Left ventricle myocardium inferior (tissue), 1 donor: ENCODE results near the gene COPZ1. TPM values are rescaled to one million over a fixed set of nuclear protein-coding genes. Genes with fewer than 3 reads are reported as not detected.
"Not testable (repeated sequence)": the region's sequence is repeated elsewhere in the genome, so short reads cannot be mapped to it uniquely, and the experiment has no call there.

Source experiments
- DNase-seq: peaks from one replicate; pipeline ENCODE4 v3.0.0-alpha.2; 2020
- H3K27ac ChIP-seq: fragments of 200-600 bp; replicated peaks from 2 replicates; pipeline ENCODE4 v1.8.0; 2021
- H3K27me3 ChIP-seq: fragments of 200-600 bp; 2 replicates; pipeline ENCODE4 v1.8.0; 2021; ENCODE audit warnings: low read depth
- H3K36me3 ChIP-seq: fragments of 200-600 bp; 2 replicates; pipeline ENCODE4 v1.8.0; 2021
- H3K4me1 ChIP-seq: fragments of 200-600 bp; 2 replicates; pipeline ENCODE4 v1.8.0; 2021
- H3K4me3 ChIP-seq: fragments of 200-600 bp; 2 replicates; pipeline ENCODE4 v1.8.0; 2021; ENCODE audit warnings: mild to moderate bottlenecking, moderate library complexity
- H3K9me3 ChIP-seq: fragments of 200-600 bp; replicated peaks from 2 replicates; pipeline ENCODE4 v1.8.0; 2021
- intact Hi-C: fragments of 100-400 bp; cut with micrococcal nuclease; formaldehyde crosslinking; loops from one replicate; pipeline ENCODE4 v1.11.0; 2022
- total RNA-seq: library from RNA; stranded (reverse); fragmentation: NEBNext Ultra II Directional; extraction: Animal tissue kit (Norgen Biotek cat#: 25700); gene quantifications from one replicate; pipeline ENCODE4 v1.2.1, GENCODE V29; 2021
- TF ChIP-seq, protein P1 (sequence below): fragments of 200-600 bp; IDR thresholded peaks from 2 replicates; pipeline ENCODE4 v1.8.0; 2021; ENCODE audit warnings: antibody characterized with exemption, mild to moderate bottlenecking, borderline replicate concordance
- donor health status: DM: no; HTN: yes; CAD: no; lungs with severe emphysema.

The COPZ1 gene
- total RNA-seq, 1 donor from 2014 or later: 110 TPM

DNA sequence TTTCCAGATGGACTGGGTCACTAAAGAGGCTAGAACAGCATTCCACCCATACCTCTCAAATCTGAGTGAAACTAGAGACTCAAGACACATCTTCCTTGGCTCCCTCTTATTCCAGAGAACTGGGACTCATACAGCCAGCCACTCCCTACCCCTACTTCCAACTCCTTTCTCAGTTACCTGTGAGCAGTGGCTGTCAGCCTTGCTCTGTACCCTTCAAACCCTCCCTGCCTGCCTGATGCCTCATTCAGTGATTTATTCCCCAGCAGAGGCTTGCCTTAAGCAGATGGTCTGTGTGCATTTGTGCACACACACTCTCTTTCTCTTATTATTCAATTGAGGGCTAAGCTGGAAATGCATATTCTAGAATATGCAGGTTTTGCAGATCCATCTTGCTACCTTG lies 24.7 kb downstream of the COPZ1 start:
- DNase-seq: no peak
- Histone ChIP-seq H3K27me3 (no peaks in the 10 kb centered on the region), H3K36me3 (peaks cover 68% of the 10 kb centered on the region), H3K4me3 (no peak overlapping the region), H3K9me3 (no peaks in the 10 kb centered on the region), H3K4me1 (peaks cover 35% of the 10 kb centered on the region), H3K27ac (no peak overlapping the region)
- TF ChIP-seq, protein P1, sequence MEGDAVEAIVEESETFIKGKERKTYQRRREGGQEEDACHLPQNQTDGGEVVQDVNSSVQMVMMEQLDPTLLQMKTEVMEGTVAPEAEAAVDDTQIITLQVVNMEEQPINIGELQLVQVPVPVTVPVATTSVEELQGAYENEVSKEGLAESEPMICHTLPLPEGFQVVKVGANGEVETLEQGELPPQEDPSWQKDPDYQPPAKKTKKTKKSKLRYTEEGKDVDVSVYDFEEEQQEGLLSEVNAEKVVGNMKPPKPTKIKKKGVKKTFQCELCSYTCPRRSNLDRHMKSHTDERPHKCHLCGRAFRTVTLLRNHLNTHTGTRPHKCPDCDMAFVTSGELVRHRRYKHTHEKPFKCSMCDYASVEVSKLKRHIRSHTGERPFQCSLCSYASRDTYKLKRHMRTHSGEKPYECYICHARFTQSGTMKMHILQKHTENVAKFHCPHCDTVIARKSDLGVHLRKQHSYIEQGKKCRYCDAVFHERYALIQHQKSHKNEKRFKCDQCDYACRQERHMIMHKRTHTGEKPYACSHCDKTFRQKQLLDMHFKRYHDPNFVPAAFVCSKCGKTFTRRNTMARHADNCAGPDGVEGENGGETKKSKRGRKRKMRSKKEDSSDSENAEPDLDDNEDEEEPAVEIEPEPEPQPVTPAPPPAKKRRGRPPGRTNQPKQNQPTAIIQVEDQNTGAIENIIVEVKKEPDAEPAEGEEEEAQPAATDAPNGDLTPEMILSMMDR: no peak
- intact Hi-C loops: no loop called here

DNA sequence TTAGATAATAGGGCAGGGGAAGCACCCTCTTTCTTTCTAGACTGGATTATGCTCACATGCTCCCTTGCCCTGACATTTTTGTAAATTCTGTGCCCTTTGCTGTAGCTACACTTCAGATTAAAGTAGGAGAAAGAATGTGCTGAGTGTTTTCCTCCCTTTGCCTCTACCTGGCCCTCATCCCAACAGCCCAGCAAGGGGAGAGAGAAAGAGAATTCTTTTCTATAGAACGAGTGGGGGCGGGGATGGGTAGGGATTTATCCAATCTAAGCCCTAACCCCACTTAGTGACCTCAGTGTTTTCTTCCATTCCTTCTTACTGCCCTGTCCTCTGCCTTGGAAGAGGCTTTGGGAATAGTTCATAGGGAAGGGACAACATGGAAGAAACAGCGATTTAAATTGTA lies 25.8 kb downstream of the COPZ1 start:
- Histone ChIP-seq H3K4me1 (peaks cover 35% of the 10 kb centered on the region), H3K27me3 (no peaks in the 10 kb centered on the region), H3K9me3 (no peaks in the 10 kb centered on the region), H3K4me3 (no peak overlapping the region), H3K36me3 (peaks cover 57% of the 10 kb centered on the region), H3K27ac (peak overlapping the region; percentile 70)
- intact Hi-C loops: no loop called here
- TF ChIP-seq, protein P1: no peak
- DNase-seq: no peak

DNA sequence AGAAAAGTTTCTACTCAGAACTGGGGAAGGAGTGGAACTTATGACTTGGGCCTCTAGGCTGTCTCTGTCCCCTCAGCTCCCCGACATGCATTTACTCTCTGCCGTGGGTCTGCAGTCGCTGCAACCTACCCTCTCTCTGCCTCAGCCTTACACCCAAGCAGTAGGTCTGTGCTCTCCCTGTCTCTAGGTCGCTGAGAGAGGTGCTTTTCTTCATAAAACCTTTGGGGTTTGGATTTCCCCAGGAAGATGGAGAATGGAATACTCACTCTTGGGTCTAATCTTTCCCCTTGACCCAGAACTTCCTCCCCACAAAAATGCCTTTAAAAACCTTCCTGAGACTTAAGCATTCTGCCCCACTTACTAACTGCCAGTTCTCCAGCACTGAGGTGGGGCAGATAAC lies 26.4 kb downstream of the COPZ1 start:
- no peak overlapping the region for H3K4me3 ChIP-seq
- intact Hi-C loops: no loop called here
- peaks cover 51% of the 10 kb centered on the region for H3K36me3 ChIP-seq

DNA sequence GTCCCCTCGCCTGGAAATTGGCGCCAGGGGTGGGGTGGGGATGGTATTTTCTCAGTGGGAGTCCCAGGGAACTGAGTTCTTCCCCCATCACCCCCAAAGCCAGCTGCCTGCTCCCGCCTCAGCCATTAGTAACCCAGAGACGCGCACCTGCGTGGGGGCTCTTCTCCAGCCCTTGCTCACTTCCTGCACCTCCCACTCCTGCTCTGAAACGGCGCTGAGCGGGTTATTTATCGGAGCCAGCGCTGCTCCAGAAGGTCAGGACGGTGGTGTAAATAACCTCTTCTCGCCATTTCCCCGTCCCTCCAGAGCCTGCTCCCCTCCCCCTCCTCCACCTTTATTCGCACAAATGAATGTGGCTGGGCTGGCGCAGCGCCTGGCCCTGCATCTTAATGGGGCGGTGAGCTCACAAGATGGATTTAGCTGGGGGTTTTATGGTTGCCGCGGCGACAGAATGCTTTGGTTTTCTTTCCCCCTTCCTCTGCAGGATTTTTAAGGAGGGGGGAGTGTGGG lies 27.1 kb downstream of the COPZ1 start:
- intact Hi-C loops: no loop called here
- Histone ChIP-seq H3K36me3 (peaks cover 44% of the 10 kb centered on the region), H3K27ac (peak overlapping the region; percentile 70), H3K9me3 (no peaks in the 10 kb centered on the region), H3K4me3 (peak overlapping the region; percentile 51), H3K4me1 (peaks cover 35% of the 10 kb centered on the region), H3K27me3 (no peaks in the 10 kb centered on the region)
- peak; percentile 47 for DNase-seq
- TF ChIP-seq, protein P1: no peak

More for the DNA sequence above, 26.4 kb downstream of the COPZ1 start:
- DNase-seq: no peak
- Histone ChIP-seq H3K27ac (peak overlapping the region; percentile 70), H3K4me1 (peaks cover 35% of the 10 kb centered on the region), H3K9me3 (no peaks in the 10 kb centered on the region), H3K27me3 (no peaks in the 10 kb centered on the region)
- TF ChIP-seq, protein P1: no peak

DNA sequence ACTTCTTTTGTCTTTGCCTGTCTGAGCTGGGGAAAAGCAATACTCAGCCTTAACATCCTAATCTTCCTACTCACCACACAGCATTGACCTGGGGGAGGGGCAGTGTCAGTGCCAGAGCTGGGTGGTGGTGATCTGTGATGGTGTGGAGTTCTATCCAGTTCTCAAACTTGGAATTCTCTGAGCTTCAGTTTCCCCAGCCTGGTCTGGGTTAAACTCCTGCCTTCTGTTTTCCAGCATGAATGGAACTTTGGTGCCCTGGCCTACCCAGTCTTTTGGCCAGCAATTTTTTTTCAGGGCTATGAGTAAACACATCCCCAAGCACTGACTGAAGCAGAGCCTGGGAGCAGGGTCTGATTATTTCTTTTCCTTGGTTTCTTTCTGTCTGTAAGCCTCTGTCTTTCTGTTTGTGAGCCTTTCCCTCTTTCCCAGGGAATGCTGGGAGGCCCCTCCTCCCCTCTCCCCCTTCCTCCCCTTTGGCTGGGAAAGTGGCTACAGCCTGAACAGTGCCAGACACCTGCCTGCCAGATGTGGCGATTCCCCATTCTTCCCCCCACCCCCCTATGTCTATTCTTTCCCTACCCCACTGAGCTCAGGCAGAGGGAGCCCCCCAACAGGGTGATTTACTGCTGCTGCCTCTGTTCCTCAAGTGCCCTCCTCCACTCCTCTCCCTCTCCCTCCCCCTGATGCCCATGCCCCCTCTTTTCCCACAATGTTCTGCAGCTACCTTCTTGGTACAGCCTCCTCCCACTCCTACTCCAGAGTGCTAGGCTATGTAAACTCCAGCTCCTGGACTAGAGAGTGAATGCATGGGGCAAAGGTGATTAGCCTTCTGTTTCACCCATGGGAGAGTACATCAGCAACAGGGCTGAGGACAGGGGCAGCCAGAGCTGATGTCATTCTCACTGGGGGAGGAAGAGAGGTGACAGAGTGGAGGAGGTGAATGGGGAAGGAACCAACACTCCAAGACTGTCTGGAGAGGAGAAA lies 28.3 kb downstream of the COPZ1 start:
- DNase-seq: no peak
- Histone ChIP-seq H3K9me3 (no peaks in the 10 kb centered on the region), H3K4me3 (no peak overlapping the region), H3K27ac (peak overlapping the region; percentile 70), H3K36me3 (peaks cover 33% of the 10 kb centered on the region), H3K27me3 (no peaks in the 10 kb centered on the region), H3K4me1 (peaks cover 42% of the 10 kb centered on the region)
- intact Hi-C loops: no loop called here
- TF ChIP-seq, protein P1: no peak

DNA sequence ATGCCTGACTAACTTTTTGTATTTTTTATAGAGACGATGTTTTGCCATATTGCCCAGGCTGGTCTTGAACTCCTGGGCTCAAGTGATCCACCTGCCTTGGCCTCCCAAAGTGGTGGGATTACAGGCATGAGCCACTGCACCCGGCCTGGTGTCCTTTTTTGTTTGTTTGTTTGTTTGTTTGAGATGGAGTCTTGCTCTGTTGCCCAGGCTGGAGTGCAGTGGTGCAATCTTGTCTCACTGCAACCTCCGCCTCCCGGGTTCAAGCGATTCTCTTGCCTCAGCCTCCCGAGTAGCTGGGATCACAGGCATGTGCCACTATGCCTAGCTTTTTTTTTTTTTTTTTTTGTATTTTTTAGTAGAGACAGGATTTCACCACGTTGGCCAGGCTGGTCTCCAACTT lies 29.3 kb downstream of the COPZ1 start:
- H3K4me3 ChIP-seq, H3K27me3 ChIP-seq, H3K27ac ChIP-seq, H3K9me3 ChIP-seq, DNase-seq, intact Hi-C loops: not testable (repeated sequence)
- Histone ChIP-seq H3K36me3 (peaks cover 22% of the 10 kb centered on the region), H3K4me1 (peaks cover 49% of the 10 kb centered on the region)
